H1 (cell line): Measurements from ENCODE around the gene LRRC8D. TPM values are rescaled to one million over a fixed set of nuclear protein-coding genes. Genes with fewer than 3 reads are reported as not detected.

Source experiments
- CTCF ChIA-PET: fragments of 300-600 bp; sonication (Branson Sonifier 250); formaldehyde crosslinking; loops from one replicate; lab custom pipeline; 2021; ENCODE audit not compliant: partially characterized antibody; lab: Charles Lee
- POLR2A ChIA-PET: fragments of 300-600 bp; sonication (Branson Sonifier 250); formaldehyde crosslinking; loops from one replicate; lab custom pipeline; 2021; ENCODE audit warnings: inconsistent platforms; ENCODE audit not compliant: partially characterized antibody; lab: Charles Lee
- DNase-seq, 2 experiments: peaks; one replicate each; pipeline versions ENCODE4 v3.0.0 to v3.0.0-alpha.2; 2010 to 2022; ENCODE audit warnings: low spot score in 2 of 2, low read depth in 1 of 2, mixed read lengths in 1 of 2
- FAIRE-seq: peaks from 2 replicates; lab custom pipeline; 2011; peaks lifted over from hg19 to GRCh38; lab: Jason Lieb, UNC
- H2AFZ ChIP-seq: 2 replicates; pipeline ENCODE4 v1.8.1; 2012; ENCODE audit warnings: low read length, inconsistent platforms
- H2AK5ac ChIP-seq: 2 replicates; pipeline ENCODE4 v1.6.1; 2013; ENCODE audit warnings: low read depth, low read length
- H2BK120ac ChIP-seq: replicated peaks from 2 replicates; pipeline ENCODE3; 2013; ENCODE audit warnings: low read depth, low read length, inconsistent platforms
- H2BK12ac ChIP-seq: 2 replicates; pipeline ENCODE4 v1.6.1; 2013; ENCODE audit warnings: low read depth, low read length
- H2BK15ac ChIP-seq: 2 replicates; pipeline ENCODE4 v1.6.1; 2013; ENCODE audit warnings: low read length
- H2BK20ac ChIP-seq: 2 replicates; pipeline ENCODE4 v1.6.1; 2013; ENCODE audit warnings: low read length
- H2BK5ac ChIP-seq: 2 replicates; pipeline ENCODE4 v1.6.1; 2013; ENCODE audit warnings: low read depth, low read length
- H3K14ac ChIP-seq: 2 replicates; pipeline ENCODE4 v1.6.1; 2013; ENCODE audit warnings: inconsistent platforms; ENCODE audit not compliant: insufficient read length
- H3K18ac ChIP-seq: 2 replicates; pipeline ENCODE4 v1.6.1; 2013; ENCODE audit warnings: low read length; ENCODE audit errors: extremely low read depth
- H3K23ac ChIP-seq: 2 replicates; pipeline ENCODE4 v1.6.1; 2013; ENCODE audit warnings: inconsistent platforms; ENCODE audit not compliant: insufficient read length
- H3K23me2 ChIP-seq: 2 replicates; pipeline ENCODE4 v1.6.1; 2013; ENCODE audit warnings: low read depth, low read length
- H3K27ac ChIP-seq: 2 replicates; pipeline ENCODE4 v1.6.1; 2011; ENCODE audit warnings: low read depth, low read length, inconsistent platforms
- H3K27me3 ChIP-seq, 4 experiments: replicated peaks in 1 of 4; 1 replicate in 1 of 4; 2 replicates in 3 of 4; pipeline versions ENCODE4 v1.6.1 to v1.8.1; 2011 to 2013; ENCODE audit warnings: low read length in 3 of 4, mild to moderate bottlenecking in 3 of 4, inconsistent platforms in 2 of 4, mixed read lengths in 2 of 4, moderate library complexity in 1 of 4; ENCODE audit not compliant: control insufficient read depth in 3 of 4, insufficient read depth in 3 of 4; ENCODE audit errors: extremely low read depth in 1 of 4
- H3K36me3 ChIP-seq, 4 experiments: 2 replicates each; pipeline versions ENCODE4 v1.6.1 to v1.8.1; 2011 to 2013; ENCODE audit warnings: mild to moderate bottlenecking in 4 of 4, low read length in 3 of 4, moderate library complexity in 2 of 4, control low read depth in 1 of 4, inconsistent platforms in 1 of 4; ENCODE audit not compliant: insufficient read depth in 4 of 4, control insufficient read depth in 2 of 4
- H3K4ac ChIP-seq: replicated peaks from 2 replicates; pipeline ENCODE3; 2013; ENCODE audit warnings: low read length, low read depth, mixed read lengths, inconsistent platforms; ENCODE audit not compliant: insufficient read length
- H3K4me1 ChIP-seq, 4 experiments: replicated peaks in 1 of 4; 1 replicate in 1 of 4; 2 replicates in 3 of 4; pipeline versions ENCODE4 v1.6.1 to v1.8.1; 2011 to 2013; ENCODE audit warnings: low read length in 3 of 4, inconsistent platforms in 2 of 4, mixed read lengths in 1 of 4; ENCODE audit not compliant: insufficient read depth in 4 of 4, control insufficient read depth in 3 of 4
- H3K4me2 ChIP-seq, 2 experiments: 2 replicates each; pipeline versions ENCODE4 v1.6.1 to v1.8.1; 2011 to 2013; ENCODE audit warnings: low read depth in 2 of 2, low read length in 2 of 2, control low read depth in 1 of 2, inconsistent platforms in 1 of 2, mild to moderate bottlenecking in 1 of 2; ENCODE audit not compliant: insufficient read depth in 1 of 2
- H3K4me3 ChIP-seq, 4 experiments: fragments of 200-600, 300-600 bp in 1 of 4; sonication (generic), shearing (Covaris generic), sonication (Bioruptor Twin) in 1 of 4; 2 replicates each; pipeline versions ENCODE4 v1.5.1 to v1.8.1; 2011 to 2016; ENCODE audit warnings: low read length in 4 of 4, low read depth in 3 of 4, control low read depth in 2 of 4, inconsistent platforms in 2 of 4, mild to moderate bottlenecking in 2 of 4, mixed read lengths in 1 of 4, moderate library complexity in 1 of 4; ENCODE audit not compliant: insufficient read depth in 2 of 4; ENCODE audit errors: extremely low read depth in 1 of 4
- H3K56ac ChIP-seq: replicated peaks from 2 replicates; pipeline ENCODE3; 2013; ENCODE audit warnings: low read depth, mild to moderate bottlenecking, mixed read lengths, low read length, inconsistent platforms; ENCODE audit not compliant: insufficient read length
- H3K79me1 ChIP-seq: 2 replicates; pipeline ENCODE4 v1.6.1; 2013; ENCODE audit warnings: low read depth, low read length, control low read depth
- H3K79me2 ChIP-seq, 2 experiments: 2 replicates each; pipeline versions ENCODE4 v1.6.1 to v1.8.1; 2012 to 2013; ENCODE audit warnings: low read length in 2 of 2, mild to moderate bottlenecking in 2 of 2, inconsistent platforms in 1 of 2; ENCODE audit not compliant: insufficient read depth in 2 of 2, control insufficient read depth in 1 of 2
- H3K9ac ChIP-seq, 4 experiments: replicated peaks in 1 of 4; 1 replicate in 1 of 4; 2 replicates in 3 of 4; pipeline versions ENCODE4 v1.6.1 to v1.8.1; 2011 to 2013; ENCODE audit warnings: low read depth in 3 of 4, low read length in 3 of 4, control low read depth in 2 of 4, mild to moderate bottlenecking in 2 of 4, moderate library complexity in 2 of 4, inconsistent platforms in 1 of 4; ENCODE audit errors: extremely low read depth in 1 of 4
- H3K9me3 ChIP-seq, 2 experiments: 2 replicates each; pipeline versions ENCODE4 v1.6.1 to v1.8.1; 2012 to 2013; ENCODE audit warnings: mild to moderate bottlenecking in 2 of 2, moderate library complexity in 2 of 2, control low read depth in 1 of 2, inconsistent platforms in 1 of 2, low read depth in 1 of 2, low read length in 1 of 2, mixed read lengths in 1 of 2; ENCODE audit not compliant: insufficient read depth in 2 of 2
- H4K20me1 ChIP-seq, 2 experiments: replicated peaks in 1 of 2; 2 replicates each; pipeline versions ENCODE3 to v1.8.1; 2011 to 2013; ENCODE audit warnings: inconsistent platforms in 2 of 2, low read length in 2 of 2, mild to moderate bottlenecking in 1 of 2; ENCODE audit not compliant: insufficient read depth in 2 of 2, control insufficient read depth in 1 of 2
- H4K5ac ChIP-seq: 2 replicates; pipeline ENCODE4 v1.6.1; 2013; ENCODE audit warnings: low read length, low read depth, mixed read lengths, inconsistent platforms; ENCODE audit not compliant: insufficient read length
- H4K8ac ChIP-seq: 2 replicates; pipeline ENCODE4 v1.8.0; 2013; ENCODE audit warnings: mild to moderate bottlenecking, moderate library complexity, low read length, inconsistent platforms; ENCODE audit not compliant: insufficient read depth; ENCODE audit errors: extremely low read depth
- H4K91ac ChIP-seq: replicated peaks from 2 replicates; pipeline ENCODE3; 2013; ENCODE audit warnings: low read length, mixed read lengths, inconsistent platforms; ENCODE audit not compliant: insufficient read length
- BRCA1 ChIP-seq: IDR thresholded peaks from 2 replicates; pipeline ENCODE4 v1.6.1; 2012; ENCODE audit warnings: low read depth, low read length, improper control_type of control experiment
- CBX5 ChIP-seq: fragments of 300-800, 300-1000 bp; sonication (generic); IDR thresholded peaks from 2 replicates; pipeline ENCODE4 v1.7.1; 2016; ENCODE audit warnings: antibody characterized with exemption, low read length, low read depth
- CBX8 ChIP-seq: fragments of 300-800, 300-1000 bp; sonication (generic); IDR thresholded peaks from 2 replicates; pipeline ENCODE4 v1.7.1; 2016; ENCODE audit warnings: low read depth, low read length, borderline replicate concordance
- CHD1 ChIP-seq: IDR thresholded peaks from 2 replicates; pipeline ENCODE4 v1.6.1; 2012; ENCODE audit warnings: low read depth, low read length, improper control_type of control experiment
- CHD2 ChIP-seq: IDR thresholded peaks from 2 replicates; pipeline ENCODE4 v1.6.1; 2012; ENCODE audit warnings: low read length, improper control_type of control experiment
- EZH2 ChIP-seq: fragments of 200-600 bp; sonication (generic); IDR thresholded peaks from 2 replicates; pipeline ENCODE4 v1.7.1; 2012; ENCODE audit warnings: low read depth, mild to moderate bottlenecking, moderate library complexity, low read length, inconsistent platforms; ENCODE audit not compliant: severe bottlenecking
- FOSL1 ChIP-seq: IDR thresholded peaks from 2 replicates; pipeline ENCODE4 v1.6.1; 2011; ENCODE audit warnings: mild to moderate bottlenecking, low read depth, low read length, moderate library complexity; ENCODE audit not compliant: insufficient read depth
- JUN ChIP-seq: IDR thresholded peaks from 2 replicates; pipeline ENCODE4 v1.6.1; 2011; ENCODE audit warnings: low read depth, mild to moderate bottlenecking, improper control_type of control experiment, low read length
- PHF8 ChIP-seq: fragments of 200-600 bp; sonication (generic); conservative IDR thresholded peaks from 2 replicates; pipeline ENCODE4 v1.7.1; 2012; ENCODE audit warnings: low read depth, mild to moderate bottlenecking, inconsistent platforms, low read length, moderate library complexity
- RAD21 ChIP-seq, 2 experiments: IDR thresholded peaks in 1 of 2; conservative IDR thresholded peaks in 1 of 2; 2 replicates each; pipeline ENCODE4 v1.6.1; 2011; ENCODE audit warnings: low read depth in 2 of 2, low read length in 2 of 2, improper control_type of control experiment in 1 of 2, inconsistent platforms in 1 of 2, mild to moderate bottlenecking in 1 of 2, moderate library complexity in 1 of 2
- SAP30 ChIP-seq: fragments of 300-600 bp; sonication (generic); IDR thresholded peaks from 2 replicates; pipeline ENCODE4 v1.7.1; 2012; ENCODE audit warnings: low read length, moderate library complexity, mild to moderate bottlenecking, inconsistent platforms; ENCODE audit not compliant: insufficient read depth, insufficient replicate concordance
- SRF ChIP-seq: IDR thresholded peaks from 2 replicates; pipeline ENCODE4 v1.6.1; 2011; ENCODE audit warnings: mild to moderate bottlenecking, low read depth, low read length, moderate library complexity
- TAF7 ChIP-seq: optimal IDR thresholded peaks from 2 replicates; pipeline ENCODE3; 2011; ENCODE audit warnings: low read depth, mild to moderate bottlenecking, inconsistent platforms, low read length, moderate library complexity, borderline replicate concordance
- YY1 ChIP-seq: IDR thresholded peaks from 2 replicates; pipeline ENCODE4 v1.6.1; 2011; ENCODE audit warnings: low read depth, mild to moderate bottlenecking, low read length
- WGBS, 2 experiments: shearing (Covaris generic) in 1 of 2; methylation state at CpG; one replicate each; pipeline versions ENCODE4 v1.1.6 to v1.1.7; 2013 to 2015; ENCODE audit warnings: low lambda C conversion rate in 2 of 2, mixed read lengths in 2 of 2, inconsistent platforms in 1 of 2, low coverage in 1 of 2, missing lambda C conversion rate in 1 of 2; ENCODE audit not compliant: insufficient replicate concordance in 2 of 2, insufficient coverage in 1 of 2, insufficient read length in 1 of 2; ENCODE audit errors: extremely low coverage in 1 of 2, missing lambda C conversion rate in 1 of 2; 5-methylcytosine and 5-hydroxymethylcytosine counted together
- polyA plus RNA-seq, 7 experiments: library from polyadenylated mRNA; depleted of rRNA in 3 of 7; stranded (reverse) in 5 of 7; unstranded in 2 of 7; fragments of >200 nt in 5 of 7; fragments of 200-250 nt in 2 of 7; gene quantifications; 1 replicate in 5 of 7; 2 replicates in 1 of 7; 4 replicates in 1 of 7; pipeline versions ENCODE4 v1.2.1 to v1.2.3, GENCODE V29; 2011 to 2013; ENCODE audit warnings: missing spikeins in 2 of 7, mixed read lengths in 2 of 7
- total RNA-seq: library from RNA; stranded (reverse); fragmentation: NEBNext Ultra II Directional; extraction: Animal tissue kit (Norgen Biotek cat#: 25700); gene quantifications from 2 replicates; pipeline ENCODE4 v1.2.1, GENCODE V29; 2021

The LRRC8D gene
- total and polyA plus RNA-seq, 2 of the 8 experiments (the other 6 are each of a cell fraction or from before 2014, with no cell fraction given), result 42.0 to 58.5 TPM

- Histone ChIP-seq H3K9me3 (no peaks in the 10 kb centered on the region), H3K56ac (no peak overlapping the region), H2BK20ac (no peak overlapping the region), H3K23me2 (peaks cover 2% of the 10 kb centered on the region; the same call in 1 of the 2 replicates), H3K18ac (no peak overlapping the region), H3K79me1 (no peaks in the 10 kb centered on the region), H3K79me2 (no peaks in the 10 kb centered on the region), H4K20me1 (no peaks in the 10 kb centered on the region), H3K27ac (no peak overlapping the region), H3K14ac (no peak overlapping the region), H3K4me2 (no peak overlapping the region), H2BK5ac (no peak overlapping the region), H3K9ac (no peak overlapping the region), H3K36me3 (no peaks in the 10 kb centered on the region), H2BK12ac (no peak overlapping the region), H3K4ac (no peak overlapping the region), H4K5ac (no peak overlapping the region), H2AFZ (no peak overlapping the region), H3K4me3 (no peak overlapping the region), H3K4me1 (peaks cover 3 to 24% (median 17%) of the 10 kb centered on the region in 4 experiments; a peak in 4 of 7 replicates), H2BK120ac (no peak overlapping the region), H3K27me3 (no peaks in the 10 kb centered on the region; a peak in 1 of 7 replicates), H3K23ac (no peak overlapping the region), H4K91ac (no peak overlapping the region), H4K8ac (no peak overlapping the region), H2AK5ac (no peak overlapping the region), H2BK15ac (no peak overlapping the region)
- 86% methylated on average over 2 of the region's 2 CpGs; no CpG with 5 or more reads in 1 of the 2 experiments for WGBS, 2 experiments
- ChIA-PET CTCF (interaction anchor here (3.3 kb wide), 1 partner anchor 29 kb away, joined by 10 read pairs; no protein-coding TSS in a partner anchor), POLR2A (interaction anchor here (1.3 kb wide), 1 partner anchor 10 kb away, joined by 4 read pairs; no protein-coding TSS in a partner anchor)
- DNase-seq (no peak), FAIRE-seq (no peak)
- TF ChIP-seq JUN, result no peak
- no peak for TF ChIP-seq CHD2
- TF ChIP-seq RAD21 (IDR thresholded peaks at IDR 0.05 in 1 of 2, conservative IDR thresholded peaks at IDR 0.05 in 1 of 2; ENCODE audit: low read depth in 2 of 2, low read length in 2 of 2), result no peak
- no peak for TF ChIP-seq EZH2
- no peak for TF ChIP-seq CBX8
- TF ChIP-seq CHD1, result no peak
- no peak for TF ChIP-seq TAF7
- TF ChIP-seq BRCA1, result no peak
- no peak for TF ChIP-seq PHF8
- no peak for TF ChIP-seq CBX5
- no peak for TF ChIP-seq SAP30
- no peak for TF ChIP-seq FOSL1
- TF ChIP-seq YY1, result no peak
- TF ChIP-seq SRF, result no peak
Measured at GRCh38 chr1:89942014-89942413, 121.2 kb downstream of the LRRC8D start.
